ENCODE measurements around the gene OPCML.

OPCML gene

GRCh38 chr11:133531971-133532651 is at the start of gene OPCML:
Gene OPCML, minus strand, starts transcription at chr11:133532501.
- DNase-seq (ENCODE audit: low spot score), result peak; percentile 9

GRCh38 chr11:133581091-133581490 is 48.8 kb upstream of the OPCML start:
- DNase-seq (ENCODE audit: low spot score), result no peak

GRCh38 chr11:133579165-133580031 is 47.1 kb upstream of the OPCML start:
- no peak for DNase-seq (ENCODE audit: low spot score)

GRCh38 chr11:133577403-133577802 is 45.1 kb upstream of the OPCML start:
- DNase-seq (ENCODE audit: low spot score), result no peak

- DNase-seq (ENCODE audit: low spot score), result no peak
Observed at GRCh38 chr11:133576351-133576750, 44.0 kb upstream of the OPCML start.

- no peak for DNase-seq (ENCODE audit: low spot score)
Observed at GRCh38 chr11:133573081-133573480, 40.8 kb upstream of the OPCML start.

- no peak for DNase-seq (ENCODE audit: low spot score)
Observed at GRCh38 chr11:133570376-133570775, 38.1 kb upstream of the OPCML start.

- DNase-seq (ENCODE audit: low spot score), result no peak
Observed at GRCh38 chr11:133563505-133564025, 31.3 kb upstream of the OPCML start.

GRCh38 chr11:133560472-133560855 is 28.2 kb upstream of the OPCML start:
- DNase-seq (ENCODE audit: low spot score), result no peak

GRCh38 chr11:133559833-133560471 is 27.7 kb upstream of the OPCML start:
- no peak for DNase-seq (ENCODE audit: low spot score)

- DNase-seq (ENCODE audit: low spot score), result no peak
Observed at GRCh38 chr11:133559382-133559781, 27.1 kb upstream of the OPCML start.

- no peak for DNase-seq (ENCODE audit: low spot score)
Observed at GRCh38 chr11:133555034-133555433, 22.7 kb upstream of the OPCML start.

GRCh38 chr11:133553885-133554740 is 21.8 kb upstream of the OPCML start:
- DNase-seq (ENCODE audit: low spot score), result no peak

- DNase-seq (ENCODE audit: low spot score), result no peak
Observed at GRCh38 chr11:133552938-133553337, 20.6 kb upstream of the OPCML start.

- no peak for DNase-seq (ENCODE audit: low spot score)
Observed at GRCh38 chr11:133551064-133551463, 18.8 kb upstream of the OPCML start.

- no peak for DNase-seq (ENCODE audit: low spot score)
Observed at GRCh38 chr11:133549826-133550225, 17.5 kb upstream of the OPCML start.

- DNase-seq (ENCODE audit: low spot score), result no peak
Observed at GRCh38 chr11:133548641-133549040, 16.3 kb upstream of the OPCML start.

GRCh38 chr11:133547808-133548494 is 15.7 kb upstream of the OPCML start:
- no peak for DNase-seq (ENCODE audit: low spot score)

- no peak for DNase-seq (ENCODE audit: low spot score)
Observed at GRCh38 chr11:133545199-133545803, 13.0 kb upstream of the OPCML start.

- DNase-seq (ENCODE audit: low spot score), result no peak
Observed at GRCh38 chr11:133541720-133542095, 9.4 kb upstream of the OPCML start.

Measured in globus pallidus (tissue), 1 donor.